ENCODE data around the gene SERPINE3. TPM values are rescaled to one million over a fixed set of nuclear protein-coding genes. Genes with fewer than 3 reads are reported as not detected.

The SERPINE3 gene
- total RNA-seq, 4 donors from 2014 or later: 0.20 to 0.87 TPM; not detected in 2

- no peaks in the 10 kb centered on the region for H3K36me3 ChIP-seq
- DNase-seq (ENCODE audit: low spot score in 2 of 2): no peak
- TF ChIP-seq, protein P1, sequence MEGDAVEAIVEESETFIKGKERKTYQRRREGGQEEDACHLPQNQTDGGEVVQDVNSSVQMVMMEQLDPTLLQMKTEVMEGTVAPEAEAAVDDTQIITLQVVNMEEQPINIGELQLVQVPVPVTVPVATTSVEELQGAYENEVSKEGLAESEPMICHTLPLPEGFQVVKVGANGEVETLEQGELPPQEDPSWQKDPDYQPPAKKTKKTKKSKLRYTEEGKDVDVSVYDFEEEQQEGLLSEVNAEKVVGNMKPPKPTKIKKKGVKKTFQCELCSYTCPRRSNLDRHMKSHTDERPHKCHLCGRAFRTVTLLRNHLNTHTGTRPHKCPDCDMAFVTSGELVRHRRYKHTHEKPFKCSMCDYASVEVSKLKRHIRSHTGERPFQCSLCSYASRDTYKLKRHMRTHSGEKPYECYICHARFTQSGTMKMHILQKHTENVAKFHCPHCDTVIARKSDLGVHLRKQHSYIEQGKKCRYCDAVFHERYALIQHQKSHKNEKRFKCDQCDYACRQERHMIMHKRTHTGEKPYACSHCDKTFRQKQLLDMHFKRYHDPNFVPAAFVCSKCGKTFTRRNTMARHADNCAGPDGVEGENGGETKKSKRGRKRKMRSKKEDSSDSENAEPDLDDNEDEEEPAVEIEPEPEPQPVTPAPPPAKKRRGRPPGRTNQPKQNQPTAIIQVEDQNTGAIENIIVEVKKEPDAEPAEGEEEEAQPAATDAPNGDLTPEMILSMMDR (IDR thresholded peaks at IDR 0.05): no peak
- TF ChIP-seq EP300 (IDR thresholded peaks at IDR 0.05) (no peak), POLR2A (IDR thresholded peaks at IDR 0.05) (no peak)
- H3K27ac ChIP-seq: no peak overlapping the region
- no peak overlapping the region for H3K4me3 ChIP-seq
- H3K9me3 ChIP-seq: no peaks in the 10 kb centered on the region
- no peaks in the 10 kb centered on the region for H3K4me1 ChIP-seq
- H3K27me3 ChIP-seq: no peaks in the 10 kb centered on the region
- WGBS, 2 donors: 68 to 76% methylated on average over 2 of the region's 2 CpGs
Measured at GRCh38 chr13:51321836-51322235, 17.7 kb upstream of the SERPINE3 start.

- Histone ChIP-seq H3K36me3 (no peaks in the 10 kb centered on the region), H3K4me3 (no peak overlapping the region), H3K9me3 (no peaks in the 10 kb centered on the region), H3K4me1 (no peaks in the 10 kb centered on the region), H3K27me3 (no peaks in the 10 kb centered on the region), H3K27ac (no peak overlapping the region)
- no peak for DNase-seq (ENCODE audit: low spot score in 2 of 2)
- WGBS, 2 donors: 81 to 87% methylated on average over 3 of the region's 3 CpGs
- TF ChIP-seq, protein P1 (IDR thresholded peaks at IDR 0.05): no peak
- no peak for TF ChIP-seq POLR2A (IDR thresholded peaks at IDR 0.05)
- no peak for TF ChIP-seq EP300 (IDR thresholded peaks at IDR 0.05)
Measured at GRCh38 chr13:51322826-51323225, 16.7 kb upstream of the SERPINE3 start.

DNA sequence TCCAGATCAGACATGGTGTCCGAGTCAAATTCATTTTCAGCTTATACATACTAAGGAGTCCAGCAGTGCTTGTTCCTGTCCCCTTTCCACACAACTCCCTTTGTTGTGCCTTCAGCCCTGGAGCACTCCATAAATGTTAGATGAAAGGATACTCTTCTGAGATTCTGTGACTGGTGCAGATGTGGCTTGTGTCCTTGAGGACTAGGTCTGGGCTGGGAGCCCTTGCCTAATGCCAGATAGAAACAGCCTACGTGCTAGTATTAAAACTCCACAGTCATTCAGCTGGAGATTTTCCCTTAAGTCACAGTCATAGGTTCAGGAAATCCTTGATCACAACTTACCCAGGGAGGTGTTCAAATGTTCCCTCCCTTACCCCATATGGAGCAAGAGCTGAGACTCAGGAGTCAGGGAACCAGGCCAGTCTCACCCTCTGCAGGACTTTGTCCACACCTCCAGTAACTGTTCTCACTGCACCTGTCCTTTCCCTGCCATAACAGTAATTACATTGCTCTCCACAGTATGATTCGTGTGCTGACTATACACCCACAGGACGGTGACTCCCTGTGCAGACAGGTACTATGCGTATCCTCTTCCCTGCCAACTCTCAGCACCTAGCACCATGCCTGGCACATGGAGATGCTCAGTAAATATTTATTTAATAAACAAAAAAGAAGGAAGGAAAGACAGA is 15.5 kb upstream of the SERPINE3 start:
- Histone ChIP-seq H3K4me1 (no peaks in the 10 kb centered on the region), H3K27ac (no peak overlapping the region), H3K27me3 (no peaks in the 10 kb centered on the region), H3K4me3 (no peak overlapping the region), H3K36me3 (no peaks in the 10 kb centered on the region), H3K9me3 (no peaks in the 10 kb centered on the region)
- TF ChIP-seq POLR2A (IDR thresholded peaks at IDR 0.05) (no peak), EP300 (IDR thresholded peaks at IDR 0.05) (no peak)
- TF ChIP-seq, protein P1 (IDR thresholded peaks at IDR 0.05): no peak
- DNase-seq (ENCODE audit: low spot score in 2 of 2): no peak
- WGBS, 2 donors: 75 to 77% methylated on average over 5 of the region's 5 CpGs

DNA sequence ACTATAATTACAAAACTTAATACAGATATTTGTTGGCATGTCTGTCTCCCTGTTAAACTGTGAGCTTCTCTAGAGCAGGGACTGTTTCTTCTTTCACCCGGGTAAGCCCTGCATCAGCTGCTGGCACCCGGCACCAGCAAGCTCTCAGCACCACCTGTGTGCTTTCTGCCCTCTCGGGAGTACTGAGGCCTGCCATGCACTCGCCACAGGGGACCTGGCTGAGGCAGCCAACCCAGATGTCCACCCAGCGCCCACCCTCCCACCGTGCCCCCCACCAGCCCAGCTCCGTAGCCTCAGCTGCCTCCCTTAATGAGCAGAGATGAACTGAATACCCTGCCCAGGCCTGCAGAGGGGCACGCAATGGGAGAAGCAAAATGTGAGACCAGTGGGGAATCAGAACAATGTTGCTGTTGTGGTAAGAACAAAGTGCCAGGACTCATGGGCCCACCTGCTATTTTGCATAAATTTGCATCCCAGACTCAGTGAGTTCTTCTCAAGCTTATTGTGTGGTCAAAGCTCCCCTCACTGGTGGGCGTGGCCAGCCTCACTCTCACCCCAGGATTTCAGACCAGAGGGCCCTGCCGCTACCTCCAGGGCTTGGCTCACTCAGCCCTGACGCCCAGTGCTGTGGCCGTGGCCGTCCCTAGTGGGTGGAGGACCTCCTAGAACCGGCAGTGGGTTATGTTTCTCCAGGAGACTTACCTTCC is 14.6 kb upstream of the SERPINE3 start:
- WGBS, 2 donors: 76 to 82% methylated on average over 14 of the region's 14 CpGs

More for the DNA sequence above, 14.6 kb upstream of the SERPINE3 start:
- Histone ChIP-seq H3K4me3 (no peak overlapping the region), H3K4me1 (no peaks in the 10 kb centered on the region), H3K36me3 (no peaks in the 10 kb centered on the region), H3K27me3 (no peaks in the 10 kb centered on the region), H3K9me3 (no peaks in the 10 kb centered on the region), H3K27ac (no peak overlapping the region)
- DNase-seq (ENCODE audit: low spot score in 2 of 2): no peak
- TF ChIP-seq, protein P1 (IDR thresholded peaks at IDR 0.05): no peak
- no peak for TF ChIP-seq POLR2A (IDR thresholded peaks at IDR 0.05)
- no peak for TF ChIP-seq EP300 (IDR thresholded peaks at IDR 0.05)
